ENCODE data around the gene POU1F1. TPM values are rescaled to one million over a fixed set of nuclear protein-coding genes. Genes with fewer than 3 reads are reported as not detected.

Gene POU1F1
- total RNA-seq, 1 experiment from 2014 or later, result not detected

- Histone ChIP-seq H3K27ac (ENCODE audit: low read length) (peak within 1 kb of the TSS; percentile 90), H3K36me3 (ENCODE audit: low read depth, low read length) (peaks cover 12% of the 10 kb centered on the region), H3K4me2 (ENCODE audit: low read length) (peak within 1 kb of the TSS; percentile 89), H3K4me1 (ENCODE audit: insufficient read depth, low read length) (peaks cover 25% of the 10 kb centered on the region; the same call in 1 of the 2 replicates), H3F3A (ENCODE audit: low read length, unreplicated experiment) (no peaks in the 10 kb centered on the region), H3K4me3 (ENCODE audit: low read length) (peak within 1 kb of the TSS; percentile 87), H3K9me3 (ENCODE audit: low read length) (no peaks in the 10 kb centered on the region), H3K27me3 (ENCODE audit: low read length) (no peaks in the 10 kb centered on the region), H4K20me1 (ENCODE audit: low read length) (peaks cover 34% of the 10 kb centered on the region), H3K79me2 (ENCODE audit: low read length) (peaks cover 59% of the 10 kb centered on the region), H2AFZ (ENCODE audit: low read length) (peak within 1 kb of the TSS; percentile 91), H3K9ac (ENCODE audit: low read length) (peak within 1 kb of the TSS; percentile 95), H3K9me2 (replicated peaks; ENCODE audit: low read length) (no peaks in the 10 kb centered on the region)
- BruUV-seq (replicated peaks), result no TSS peak
- DNase-seq (peak; percentile 96), ATAC-seq (peak; percentile 83)
- TF ChIP-seq EZH2phosphoT487 (IDR thresholded peaks at IDR 0.05; ENCODE audit: borderline replicate concordance, low read length) (no peak), EZH2 (IDR thresholded peaks at IDR 0.05; ENCODE audit: low read length, unreplicated experiment) (no peak), CTCF (conservative IDR thresholded peaks at IDR 0.05; ENCODE audit: low read depth, low read length) (no peak)
- intact Hi-C loops (cut with micrococcal nuclease), result loop anchor here (1.0 kb wide), 3 partner anchors 21 to 106 kb away; no protein-coding TSS in a partner anchor
- CTCF ChIA-PET, result interaction anchor here (0.6 kb wide), 1 partner anchor 22 kb away, joined by 3 read pairs; no protein-coding TSS in a partner anchor
- POLR2A ChIA-PET (ENCODE audit: unreplicated experiment), result interaction anchor here (0.7 to 1.0 kb wide), 8 partner anchors 15 to 267 kb away, joined by 3 read pairs; no protein-coding TSS in a partner anchor
Observed at GRCh38 chr3:87227104-87227834, 49.1 kb downstream of the POU1F1 start, which contains the start of gene CHMP2B. Gene CHMP2B (plus strand): TSS chr3:87227309. CDS start chr3:87227523, 214 bp downstream.

- H3K9me2 ChIP-seq (replicated peaks; ENCODE audit: low read length), result no peaks in the 10 kb centered on the region
- H3K9me3 ChIP-seq (ENCODE audit: low read length), result no peaks in the 10 kb centered on the region
- H3K79me2 ChIP-seq (ENCODE audit: low read length), result peaks cover 43% of the 10 kb centered on the region
- TF ChIP-seq CTCF (conservative IDR thresholded peaks at IDR 0.05; ENCODE audit: low read depth, low read length) (no peak), EZH2phosphoT487 (IDR thresholded peaks at IDR 0.05; ENCODE audit: borderline replicate concordance, low read length) (no peak), EZH2 (IDR thresholded peaks at IDR 0.05; ENCODE audit: low read length, unreplicated experiment) (no peak)
- peaks cover 31% of the 10 kb centered on the region; the same call in 1 of the 2 replicates for H3K4me1 ChIP-seq (ENCODE audit: insufficient read depth, low read length)
- ATAC-seq, result no peak
- no TSS peak for BruUV-seq (replicated peaks)
- intact Hi-C loops (cut with micrococcal nuclease), result no loop called here
- H3K27ac ChIP-seq (ENCODE audit: low read length), result no peak overlapping the region
- no peaks in the 10 kb centered on the region for H3F3A ChIP-seq (ENCODE audit: low read length, unreplicated experiment)
- H3K4me3 ChIP-seq (ENCODE audit: low read length), result peak overlapping the region; percentile 87
- peak overlapping the region; percentile 3; the same call in 1 of the 2 replicates for H2AFZ ChIP-seq (ENCODE audit: low read length)
- H3K9ac ChIP-seq (ENCODE audit: low read length), result no peak overlapping the region
- H3K4me2 ChIP-seq (ENCODE audit: low read length), result peak overlapping the region; percentile 89
- no peak for DNase-seq
- ChIA-PET POLR2A (ENCODE audit: unreplicated experiment) (no interaction called here), CTCF (no interaction called here)
- no peaks in the 10 kb centered on the region for H3K27me3 ChIP-seq (ENCODE audit: low read length)
- H3K36me3 ChIP-seq (ENCODE audit: low read depth, low read length), result no peaks in the 10 kb centered on the region
- peaks cover 30% of the 10 kb centered on the region for H4K20me1 ChIP-seq (ENCODE audit: low read length)
Observed at GRCh38 chr3:87225659-87226058, 50.7 kb downstream of the POU1F1 start.

- Histone ChIP-seq H3K27ac (ENCODE audit: low read length) (no peak overlapping the region), H2AFZ (ENCODE audit: low read length) (no peak overlapping the region), H3K9me2 (replicated peaks; ENCODE audit: low read length) (no peaks in the 10 kb centered on the region), H3F3A (ENCODE audit: low read length, unreplicated experiment) (no peaks in the 10 kb centered on the region), H3K9ac (ENCODE audit: low read length) (no peak overlapping the region), H3K9me3 (ENCODE audit: low read length) (no peaks in the 10 kb centered on the region), H3K4me1 (ENCODE audit: insufficient read depth, low read length) (peaks cover 7% of the 10 kb centered on the region; the same call in 1 of the 2 replicates), H3K36me3 (ENCODE audit: low read depth, low read length) (no peaks in the 10 kb centered on the region), H3K79me2 (ENCODE audit: low read length) (no peaks in the 10 kb centered on the region), H3K4me2 (ENCODE audit: low read length) (no peak overlapping the region), H4K20me1 (ENCODE audit: low read length) (no peaks in the 10 kb centered on the region), H3K27me3 (ENCODE audit: low read length) (no peaks in the 10 kb centered on the region), H3K4me3 (ENCODE audit: low read length) (no peak overlapping the region)
- DNase-seq (no peak), ATAC-seq (no peak)
- intact Hi-C loops (cut with micrococcal nuclease), result no loop called here
- BruUV-seq (replicated peaks), result no TSS peak
- POLR2A ChIA-PET (ENCODE audit: unreplicated experiment), result no interaction called here
- TF ChIP-seq EZH2phosphoT487 (IDR thresholded peaks at IDR 0.05; ENCODE audit: borderline replicate concordance, low read length) (no peak), EZH2 (IDR thresholded peaks at IDR 0.05; ENCODE audit: low read length, unreplicated experiment) (no peak), CTCF (conservative IDR thresholded peaks at IDR 0.05; ENCODE audit: low read depth, low read length) (no peak)
- CTCF ChIA-PET, result no interaction called here
Observed at GRCh38 chr3:87219611-87220010, 56.8 kb downstream of the POU1F1 start.

All from PC-3 (cell line).